SK-N-SH (cell line): ENCODE results near the gene GRIN2C.

ENCODE experiments used
- CHD2 ChIP-seq: fragments of 150-350 bp; IDR thresholded peaks from 2 replicates; pipeline ENCODE4 v1.6.1; 2018; ENCODE audit warnings: low read length; ENCODE audit not compliant: partially characterized antibody
- ELF1 ChIP-seq: IDR thresholded peaks from 2 replicates; pipeline ENCODE4 v1.4.0; 2012
- EP300 ChIP-seq, 2 experiments: IDR thresholded peaks; 2 replicates each; pipeline versions ENCODE4 v1.4.0 to v1.6.1; 2012; ENCODE audit warnings: borderline replicate concordance in 1 of 2, low read depth in 1 of 2, low read length in 1 of 2
- FOXJ3 ChIP-seq: sonication (generic); formaldehyde crosslinking; IDR thresholded peaks from 2 replicates; pipeline ENCODE4 v1.5.1; 2020; ENCODE audit warnings: mild to moderate bottlenecking, missing genetic modification reagents
- FOXM1 ChIP-seq: IDR thresholded peaks from 2 replicates; pipeline ENCODE4 v1.4.0; 2012; ENCODE audit warnings: low read depth, mild to moderate bottlenecking
- JUND ChIP-seq: IDR thresholded peaks from 2 replicates; pipeline ENCODE4 v1.4.0; 2012
- MXI1 ChIP-seq: IDR thresholded peaks from 2 replicates; pipeline ENCODE4 v1.6.1; 2012; ENCODE audit warnings: mild to moderate bottlenecking, low read depth, low read length, improper control_type of control experiment
- POLR2AphosphoS5 ChIP-seq: IDR thresholded peaks from 2 replicates; pipeline ENCODE4 v1.6.1; 2012; ENCODE audit warnings: low read depth, low read length
- RCOR1 ChIP-seq: fragments of 150-350 bp; IDR thresholded peaks from 2 replicates; pipeline ENCODE4 v1.6.1; 2017; ENCODE audit warnings: antibody characterized with exemption, low read length
- RXRA ChIP-seq: IDR thresholded peaks from 2 replicates; pipeline ENCODE4 v1.4.0; 2012; ENCODE audit warnings: low read depth, mild to moderate bottlenecking, borderline replicate concordance
- TAF1 ChIP-seq: IDR thresholded peaks from 2 replicates; pipeline ENCODE4 v1.6.1; 2012; ENCODE audit warnings: low read depth, mild to moderate bottlenecking, low read length, moderate library complexity, borderline replicate concordance
- TF ChIP-seq, protein P1 (sequence below): fragments of 200-600 bp; sonication (generic); IDR thresholded peaks from 2 replicates; pipeline ENCODE4 v1.6.1; 2017; ENCODE audit warnings: antibody characterized with exemption, mild to moderate bottlenecking, moderate library complexity
- TF ChIP-seq, protein P2 (sequence below): IDR thresholded peaks from 2 replicates; pipeline ENCODE4 v1.4.0; 2012; ENCODE audit warnings: low read depth
- TF ChIP-seq, protein P3 (sequence below): fragments of 150-350 bp; IDR thresholded peaks from 2 replicates; pipeline ENCODE4 v1.6.1; 2017; ENCODE audit warnings: antibody characterized with exemption, low read length, low read depth, borderline replicate concordance

DNA sequence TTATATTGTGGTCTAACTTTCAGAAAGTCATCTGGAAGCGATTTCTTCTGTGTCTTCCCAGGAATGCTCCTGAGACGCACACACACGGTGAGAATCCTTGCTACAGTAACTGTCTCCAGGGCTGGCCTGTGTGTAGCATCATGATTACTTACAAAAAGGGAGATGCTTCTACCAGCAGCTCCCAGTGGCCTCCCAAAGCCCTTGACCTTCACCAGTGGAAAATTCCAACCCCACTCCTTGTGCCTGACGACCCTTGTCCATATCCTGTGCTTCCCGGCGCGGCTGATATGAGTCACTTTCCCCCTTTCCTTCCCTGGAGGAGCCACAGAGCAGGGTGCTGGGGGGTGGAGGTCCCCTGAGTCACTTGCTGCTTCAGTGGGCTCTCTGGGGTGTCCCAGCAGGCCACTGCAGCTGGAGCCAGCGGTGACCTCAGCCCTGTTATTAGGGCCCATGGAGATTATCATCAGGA is 61.4 kb downstream of the GRIN2C start:
- TF ChIP-seq JUND (peak; percentile 64), RXRA (no peak), EP300 (IDR thresholded peaks at IDR 0.05; ENCODE audit: borderline replicate concordance in 1 of 2, low read depth in 1 of 2, low read length in 1 of 2) (0 out of 4 replicates have a peak, but pooled peaks of 1 of the 2 experiments have one; percentile 13), RCOR1 (no peak), POLR2AphosphoS5 (no peak), TAF1 (no peak), FOXM1 (no peak), MXI1 (no peak), CHD2 (no peak), FOXJ3 (no peak), ELF1 (no peak)
- TF ChIP-seq, protein P1, sequence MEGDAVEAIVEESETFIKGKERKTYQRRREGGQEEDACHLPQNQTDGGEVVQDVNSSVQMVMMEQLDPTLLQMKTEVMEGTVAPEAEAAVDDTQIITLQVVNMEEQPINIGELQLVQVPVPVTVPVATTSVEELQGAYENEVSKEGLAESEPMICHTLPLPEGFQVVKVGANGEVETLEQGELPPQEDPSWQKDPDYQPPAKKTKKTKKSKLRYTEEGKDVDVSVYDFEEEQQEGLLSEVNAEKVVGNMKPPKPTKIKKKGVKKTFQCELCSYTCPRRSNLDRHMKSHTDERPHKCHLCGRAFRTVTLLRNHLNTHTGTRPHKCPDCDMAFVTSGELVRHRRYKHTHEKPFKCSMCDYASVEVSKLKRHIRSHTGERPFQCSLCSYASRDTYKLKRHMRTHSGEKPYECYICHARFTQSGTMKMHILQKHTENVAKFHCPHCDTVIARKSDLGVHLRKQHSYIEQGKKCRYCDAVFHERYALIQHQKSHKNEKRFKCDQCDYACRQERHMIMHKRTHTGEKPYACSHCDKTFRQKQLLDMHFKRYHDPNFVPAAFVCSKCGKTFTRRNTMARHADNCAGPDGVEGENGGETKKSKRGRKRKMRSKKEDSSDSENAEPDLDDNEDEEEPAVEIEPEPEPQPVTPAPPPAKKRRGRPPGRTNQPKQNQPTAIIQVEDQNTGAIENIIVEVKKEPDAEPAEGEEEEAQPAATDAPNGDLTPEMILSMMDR, result no peak
- TF ChIP-seq, protein P2, sequence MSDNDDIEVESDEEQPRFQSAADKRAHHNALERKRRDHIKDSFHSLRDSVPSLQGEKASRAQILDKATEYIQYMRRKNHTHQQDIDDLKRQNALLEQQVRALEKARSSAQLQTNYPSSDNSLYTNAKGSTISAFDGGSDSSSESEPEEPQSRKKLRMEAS, result no peak
- TF ChIP-seq, protein P3, sequence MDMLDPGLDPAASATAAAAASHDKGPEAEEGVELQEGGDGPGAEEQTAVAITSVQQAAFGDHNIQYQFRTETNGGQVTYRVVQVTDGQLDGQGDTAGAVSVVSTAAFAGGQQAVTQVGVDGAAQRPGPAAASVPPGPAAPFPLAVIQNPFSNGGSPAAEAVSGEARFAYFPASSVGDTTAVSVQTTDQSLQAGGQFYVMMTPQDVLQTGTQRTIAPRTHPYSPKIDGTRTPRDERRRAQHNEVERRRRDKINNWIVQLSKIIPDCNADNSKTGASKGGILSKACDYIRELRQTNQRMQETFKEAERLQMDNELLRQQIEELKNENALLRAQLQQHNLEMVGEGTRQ, result no peak
